ENCODE results near the gene ADSL.

- TF ChIP-seq EZH2 (IDR thresholded peaks at IDR 0.05; ENCODE audit: insufficient read depth, poor library complexity, severe bottlenecking) (no peak), EZH2phosphoT487 (IDR thresholded peaks at IDR 0.05; ENCODE audit: insufficient read depth, low read depth) (no peak)
Measured at GRCh38 chr22:40411506-40411861, 65.2 kb downstream of the ADSL start.

Data from GM23248 (cell line).